Hematopoietic multipotent progenitor cell (in vitro differentiated cells): ENCODE measurements around the gene HSDL1. TPM values are rescaled to one million over a fixed set of nuclear protein-coding genes. Genes with fewer than 3 reads are reported as not detected.
A peak's percentile ranks its signal among the peaks of the same experiment; 100 is the strongest.
"Not testable (repeated sequence)": the region's sequence is repeated elsewhere in the genome, so short reads cannot be mapped to it uniquely, and the experiment has no call there.

ENCODE experiments used
- DNase-seq, 3 donors: peaks; one replicate each; pipeline ENCODE4 v3.0.0-alpha.2; 2011 to 2015; ENCODE audit warnings: low read depth in 2 of 3, low spot score in 2 of 3
- total RNA-seq: library from RNA; depleted of rRNA; stranded (reverse); fragments of >200 nt; gene quantifications from one replicate; pipeline ENCODE4 v1.2.3, GENCODE V29; 2012

HSDL1 gene
- total RNA-seq, 1 donor = 9.4 TPM

- no peak for DNase-seq
These were observed 5.2 kb downstream of the HSDL1 start for GRCh38 chr16:84139628-84140258.

GRCh38 chr16:84138824-84139627 is 6.0 kb downstream of the HSDL1 start:
- DNase-seq = no peak

- DNase-seq = no peak
These were observed 6.5 kb downstream of the HSDL1 start for GRCh38 chr16:84138500-84138823.

- no peak for DNase-seq
These were observed 7.1 kb downstream of the HSDL1 start for GRCh38 chr16:84137769-84138357.

- DNase-seq = no peak
These were observed 7.7 kb downstream of the HSDL1 start for GRCh38 chr16:84137287-84137686.

- no peak for DNase-seq
These were observed 8.4 kb downstream of the HSDL1 start for GRCh38 chr16:84136331-84137125.

GRCh38 chr16:84132527-84133285 is 12.3 kb downstream of the HSDL1 start:
- DNase-seq = no peak

GRCh38 chr16:84131117-84131516 is 13.9 kb downstream of the HSDL1 start:
- DNase-seq = no peak

GRCh38 chr16:84124257-84125073 is 20.5 kb downstream of the HSDL1 start:
- DNase-seq = no peak

- DNase-seq = no peak
These were observed 24.0 kb downstream of the HSDL1 start for GRCh38 chr16:84121007-84121406.

- no peak for DNase-seq
These were observed 25.0 kb downstream of the HSDL1 start for GRCh38 chr16:84120023-84120422.

GRCh38 chr16:84119368-84119767 is 25.6 kb downstream of the HSDL1 start:
- no peak for DNase-seq

- DNase-seq = not testable (repeated sequence)
These were observed 26.7 kb downstream of the HSDL1 start for GRCh38 chr16:84118315-84118714.

GRCh38 chr16:84117494-84117843 is 27.5 kb downstream of the HSDL1 start:
- peak in 2 of 3 donors; percentile 24 to 48 for DNase-seq

GRCh38 chr16:84116720-84117493 is 28.1 kb downstream of the HSDL1 start, which contains the start of gene MBTPS1:
Gene MBTPS1 (minus strand): TSS chr16:84116942. CDS start chr16:84101783, 15,159 bp downstream.
- DNase-seq = peak; percentile 94 to 98 (median 98)

GRCh38 chr16:84115919-84116719 is 28.9 kb downstream of the HSDL1 start:
- peak in 2 of 3 donors; percentile 52 to 59 for DNase-seq

- not testable (repeated sequence) for DNase-seq
These were observed 33.0 kb downstream of the HSDL1 start for GRCh38 chr16:84111949-84112348.

GRCh38 chr16:84111525-84111924 is 33.5 kb downstream of the HSDL1 start:
- DNase-seq = no peak
